ENCODE data around the gene MACIR. TPM values are rescaled to one million over a fixed set of nuclear protein-coding genes. Genes with fewer than 3 reads are reported as not detected.

Gene MACIR
- total RNA-seq, 3 donors from 2014 or later: 30.3 to 72.5 (median 67.9) TPM

- H3K4me1 ChIP-seq (ENCODE audit: low read depth): no peaks in the 10 kb centered on the region
- TF ChIP-seq, protein P1, sequence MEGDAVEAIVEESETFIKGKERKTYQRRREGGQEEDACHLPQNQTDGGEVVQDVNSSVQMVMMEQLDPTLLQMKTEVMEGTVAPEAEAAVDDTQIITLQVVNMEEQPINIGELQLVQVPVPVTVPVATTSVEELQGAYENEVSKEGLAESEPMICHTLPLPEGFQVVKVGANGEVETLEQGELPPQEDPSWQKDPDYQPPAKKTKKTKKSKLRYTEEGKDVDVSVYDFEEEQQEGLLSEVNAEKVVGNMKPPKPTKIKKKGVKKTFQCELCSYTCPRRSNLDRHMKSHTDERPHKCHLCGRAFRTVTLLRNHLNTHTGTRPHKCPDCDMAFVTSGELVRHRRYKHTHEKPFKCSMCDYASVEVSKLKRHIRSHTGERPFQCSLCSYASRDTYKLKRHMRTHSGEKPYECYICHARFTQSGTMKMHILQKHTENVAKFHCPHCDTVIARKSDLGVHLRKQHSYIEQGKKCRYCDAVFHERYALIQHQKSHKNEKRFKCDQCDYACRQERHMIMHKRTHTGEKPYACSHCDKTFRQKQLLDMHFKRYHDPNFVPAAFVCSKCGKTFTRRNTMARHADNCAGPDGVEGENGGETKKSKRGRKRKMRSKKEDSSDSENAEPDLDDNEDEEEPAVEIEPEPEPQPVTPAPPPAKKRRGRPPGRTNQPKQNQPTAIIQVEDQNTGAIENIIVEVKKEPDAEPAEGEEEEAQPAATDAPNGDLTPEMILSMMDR (IDR thresholded peaks at IDR 0.05): no peak
- DNase-seq (no peak), ATAC-seq (no peak)
- H3K36me3 ChIP-seq (ENCODE audit: low read depth): no peaks in the 10 kb centered on the region
- no peak overlapping the region for H3K4me3 ChIP-seq
- H3K9me3 ChIP-seq: no peaks in the 10 kb centered on the region
- intact Hi-C loops (cut with DNase I, micrococcal nuclease): no loop called here
Observed at GRCh38 chr5:103290846-103291245, 32.3 kb downstream of the MACIR start.

DNA sequence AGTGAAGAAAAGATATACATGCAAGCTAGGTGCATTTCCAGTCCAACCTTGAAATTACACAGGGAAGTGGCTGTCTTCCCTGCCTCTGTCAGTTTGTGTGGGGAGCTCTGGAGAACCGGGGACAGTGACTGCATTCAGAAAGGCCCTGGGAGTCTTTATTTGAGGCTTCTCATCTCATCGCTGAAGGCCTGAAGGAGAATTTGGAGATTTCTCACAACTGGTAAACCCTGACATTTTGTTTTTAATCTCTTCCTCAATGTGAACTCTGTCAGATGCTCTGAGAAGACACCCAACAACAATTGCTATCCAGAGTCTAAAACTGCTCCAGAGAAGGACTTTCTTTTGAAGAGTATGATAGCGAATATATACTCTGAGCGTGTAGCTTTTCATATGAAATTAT, 33.0 kb downstream of the MACIR start:
- Histone ChIP-seq H3K4me1 (ENCODE audit: low read depth) (no peaks in the 10 kb centered on the region), H3K36me3 (ENCODE audit: low read depth) (no peaks in the 10 kb centered on the region), H3K4me3 (no peak overlapping the region), H3K9me3 (no peaks in the 10 kb centered on the region)
- ATAC-seq (no peak), DNase-seq (no peak)
- intact Hi-C loops (cut with DNase I, micrococcal nuclease): no loop called here
- TF ChIP-seq, protein P1 (IDR thresholded peaks at IDR 0.05): no peak

DNA sequence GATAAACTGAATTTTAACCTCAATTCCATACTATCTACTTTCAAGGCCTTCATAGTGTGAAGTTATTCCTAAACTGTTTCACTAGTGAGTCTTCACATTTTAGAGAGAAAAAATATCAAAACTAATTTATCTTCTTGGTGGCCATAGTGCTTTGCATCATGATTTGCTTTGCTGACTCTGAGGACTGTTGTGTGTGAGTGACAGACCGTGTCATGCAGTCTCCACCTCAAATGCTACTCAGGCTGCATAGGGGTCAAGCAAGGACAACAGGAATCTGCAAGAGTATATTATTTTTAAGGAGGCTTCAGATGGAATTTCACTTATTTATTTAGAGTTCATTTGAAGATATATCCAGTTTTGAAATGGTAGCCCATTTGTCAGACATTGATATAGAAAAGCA, 34.5 kb downstream of the MACIR start:
- intact Hi-C loops (cut with DNase I, micrococcal nuclease): no loop called here
- no peaks in the 10 kb centered on the region for H3K36me3 ChIP-seq (ENCODE audit: low read depth)
- H3K4me3 ChIP-seq: no peak overlapping the region
- DNase-seq: no peak
- TF ChIP-seq, protein P1 (IDR thresholded peaks at IDR 0.05): no peak
- H3K9me3 ChIP-seq: no peaks in the 10 kb centered on the region
- ATAC-seq: no peak
- H3K4me1 ChIP-seq (ENCODE audit: low read depth): no peaks in the 10 kb centered on the region

DNA sequence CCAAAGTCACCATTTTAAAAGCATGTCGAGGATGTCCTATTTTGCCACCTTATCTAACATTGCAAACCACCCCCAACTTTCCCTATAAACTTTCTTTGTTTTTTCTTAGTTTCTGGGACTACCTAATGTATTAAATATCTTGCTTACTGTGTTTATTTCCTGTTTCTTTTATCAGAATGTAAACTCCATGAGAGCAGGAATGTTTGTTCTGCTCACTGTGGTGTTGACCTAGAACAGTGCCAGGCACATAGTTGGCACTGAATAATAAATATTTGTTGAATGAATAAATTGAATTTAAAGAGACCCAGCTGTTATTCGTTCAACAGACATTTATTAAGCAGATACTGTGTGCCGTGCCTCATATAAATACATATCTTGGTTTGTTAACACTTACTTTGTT, 35.2 kb downstream of the MACIR start:
- H3K4me3 ChIP-seq: no peak overlapping the region
- DNase-seq: no peak
- H3K4me1 ChIP-seq (ENCODE audit: low read depth): no peaks in the 10 kb centered on the region
- no peak for ATAC-seq
- H3K36me3 ChIP-seq (ENCODE audit: low read depth): no peaks in the 10 kb centered on the region
- TF ChIP-seq, protein P1 (IDR thresholded peaks at IDR 0.05): no peak
- intact Hi-C loops (cut with DNase I, micrococcal nuclease): no loop called here
- H3K9me3 ChIP-seq: no peaks in the 10 kb centered on the region

DNA sequence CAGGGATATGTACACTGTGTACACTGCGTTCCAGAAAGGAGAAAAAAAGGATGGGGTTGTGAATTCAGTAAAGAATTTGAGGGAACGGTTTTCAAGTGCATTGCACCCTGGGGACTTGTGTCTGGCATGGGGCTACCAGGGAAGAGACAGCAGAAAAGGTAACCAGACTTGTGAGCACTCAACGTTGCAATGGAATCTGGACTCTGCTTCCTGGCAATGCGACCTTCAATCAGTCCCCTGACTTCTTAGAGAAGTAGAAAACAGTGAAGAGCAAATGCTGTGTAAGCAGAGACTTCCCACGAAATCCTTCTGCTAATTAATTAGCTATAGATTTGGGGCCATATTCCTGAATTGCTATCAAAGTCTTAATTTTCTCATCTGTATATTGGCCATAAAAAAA, 36.3 kb downstream of the MACIR start:
- no peak for ATAC-seq
- TF ChIP-seq, protein P1 (IDR thresholded peaks at IDR 0.05): no peak
- Histone ChIP-seq H3K9me3 (no peaks in the 10 kb centered on the region), H3K36me3 (ENCODE audit: low read depth) (no peaks in the 10 kb centered on the region), H3K4me3 (no peak overlapping the region), H3K4me1 (ENCODE audit: low read depth) (no peaks in the 10 kb centered on the region)
- no peak for DNase-seq
- intact Hi-C loops (cut with DNase I, micrococcal nuclease): no loop called here

DNA sequence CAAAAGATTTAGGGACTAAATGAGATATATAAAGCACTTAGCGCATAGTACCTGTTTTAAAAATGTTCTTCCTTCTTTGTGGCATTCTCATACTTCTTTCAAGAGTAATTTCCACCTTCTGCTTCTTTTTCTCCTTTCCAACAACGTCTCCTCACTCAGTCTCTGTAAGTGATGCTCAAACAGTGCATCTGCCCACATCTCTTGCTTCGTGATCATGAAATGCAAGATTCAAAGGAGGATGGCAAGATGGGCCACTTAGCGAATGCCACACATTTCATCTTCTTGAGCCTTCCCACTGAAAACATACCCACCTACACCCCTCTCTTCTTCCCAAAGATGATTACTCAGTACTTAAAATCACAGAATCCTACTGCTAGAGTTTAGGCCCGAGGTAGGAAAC, 36.9 kb downstream of the MACIR start:
- Histone ChIP-seq H3K4me3 (no peak overlapping the region), H3K4me1 (ENCODE audit: low read depth) (no peaks in the 10 kb centered on the region), H3K9me3 (no peaks in the 10 kb centered on the region), H3K36me3 (ENCODE audit: low read depth) (no peaks in the 10 kb centered on the region)
- TF ChIP-seq, protein P1 (IDR thresholded peaks at IDR 0.05): no peak
- ATAC-seq: no peak
- no peak for DNase-seq
- intact Hi-C loops (cut with DNase I, micrococcal nuclease): no loop called here
